GM18498 (cell line): ENCODE measurements around the gene FEM1C.

Source experiments
- ATAC-seq: cut with Tn5 transposase; IDR thresholded peaks from one replicate; pipeline ENCODE4 v1.9.1; 2021; ENCODE audit warnings: mild to moderate bottlenecking, moderate library complexity; ENCODE audit not compliant: unreplicated experiment

The FEM1C gene

GRCh38 chr5:115522832-115523403, 21.7 kb downstream of the FEM1C start:
- ATAC-seq: no peak

- no peak for ATAC-seq
These were observed 24.4 kb downstream of the FEM1C start for GRCh38 chr5:115520191-115520590.

- no peak for ATAC-seq
These were observed 28.2 kb downstream of the FEM1C start for GRCh38 chr5:115516372-115516771.

- no peak for ATAC-seq
These were observed 30.4 kb downstream of the FEM1C start for GRCh38 chr5:115514220-115514619.

DNA sequence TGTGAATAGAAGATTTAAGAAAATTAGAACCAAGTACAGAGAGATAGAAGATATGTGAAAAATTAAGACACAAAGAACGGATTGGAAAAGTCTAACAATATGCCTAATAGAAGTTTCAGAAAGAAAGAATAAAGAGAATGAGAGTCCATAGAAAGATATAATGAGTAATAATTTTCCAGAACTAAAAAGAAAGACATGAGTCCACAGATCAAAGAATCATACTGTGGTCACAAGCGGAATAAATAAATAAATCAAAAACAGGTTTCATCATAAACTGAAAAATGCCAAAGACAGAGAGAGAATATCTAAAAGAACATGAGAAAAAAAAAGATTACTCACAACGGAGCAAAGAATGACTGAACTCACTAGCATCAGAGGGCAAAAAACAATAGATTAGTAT, 32.9 kb downstream of the FEM1C start:
- ATAC-seq: no peak

GRCh38 chr5:115510145-115510645, 34.4 kb downstream of the FEM1C start:
- ATAC-seq: no peak

GRCh38 chr5:115509547-115509946, 35.0 kb downstream of the FEM1C start:
- ATAC-seq: no peak

DNA sequence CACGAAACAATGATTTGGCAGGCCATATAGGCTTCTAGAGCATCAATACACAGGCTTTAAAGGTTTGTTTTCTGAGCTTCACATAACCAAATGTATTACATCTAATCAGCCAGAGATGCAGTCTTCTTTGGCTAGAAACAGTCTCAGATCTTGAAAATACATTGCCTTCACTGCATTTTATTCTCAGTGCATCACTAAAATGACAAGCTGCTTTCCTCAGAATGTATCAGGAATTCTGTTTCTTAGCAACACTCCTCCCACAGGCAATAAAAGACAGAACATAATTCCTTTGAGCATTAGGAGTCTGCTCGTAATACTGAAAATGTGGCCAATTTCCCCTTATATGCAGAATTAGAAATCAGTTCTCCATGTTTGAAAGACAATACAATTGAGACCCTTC, 36.9 kb downstream of the FEM1C start:
- ATAC-seq: no peak

GRCh38 chr5:115503420-115503819, 41.2 kb downstream of the FEM1C start:
- ATAC-seq: no peak

DNA sequence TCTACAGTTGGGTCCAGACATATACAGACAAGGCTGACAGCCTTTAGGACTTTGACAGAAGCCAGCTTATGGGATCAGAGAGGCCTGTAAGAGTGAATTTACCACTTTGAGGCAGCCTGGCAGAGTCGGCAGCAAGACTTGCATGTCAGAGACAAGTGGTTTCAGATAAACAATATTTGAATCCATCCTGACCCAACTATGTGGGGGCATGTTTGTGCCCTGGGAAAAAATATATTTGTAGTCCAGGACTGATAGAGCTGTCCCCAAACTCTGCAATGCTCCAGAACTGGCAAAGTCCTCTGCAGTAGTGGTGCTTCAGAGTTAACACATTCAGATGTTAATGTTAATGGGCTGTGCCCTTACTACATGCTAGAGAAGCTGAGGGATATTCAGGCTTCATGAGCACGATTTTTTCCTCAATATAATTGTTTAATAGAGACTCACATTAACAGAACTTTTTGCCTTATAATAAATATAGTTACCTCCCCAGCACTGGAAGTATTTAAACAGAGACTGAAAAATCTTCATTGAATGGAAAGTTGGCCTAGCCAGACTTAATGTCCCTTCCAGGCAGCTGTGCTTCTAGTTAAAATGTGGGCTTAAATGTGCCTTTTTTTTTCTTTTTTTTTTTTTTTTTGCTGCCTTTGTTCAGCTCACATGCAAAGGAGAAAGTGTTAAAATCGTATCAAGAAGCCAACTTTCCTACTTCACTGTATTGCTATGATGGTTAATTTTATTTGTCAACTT, 42.9 kb downstream of the FEM1C start:
- ATAC-seq: no peak

- ATAC-seq: no peak
These were observed 44.4 kb downstream of the FEM1C start for GRCh38 chr5:115500225-115500624.

- ATAC-seq: no peak
These were observed 47.5 kb downstream of the FEM1C start for GRCh38 chr5:115496936-115497576.

DNA sequence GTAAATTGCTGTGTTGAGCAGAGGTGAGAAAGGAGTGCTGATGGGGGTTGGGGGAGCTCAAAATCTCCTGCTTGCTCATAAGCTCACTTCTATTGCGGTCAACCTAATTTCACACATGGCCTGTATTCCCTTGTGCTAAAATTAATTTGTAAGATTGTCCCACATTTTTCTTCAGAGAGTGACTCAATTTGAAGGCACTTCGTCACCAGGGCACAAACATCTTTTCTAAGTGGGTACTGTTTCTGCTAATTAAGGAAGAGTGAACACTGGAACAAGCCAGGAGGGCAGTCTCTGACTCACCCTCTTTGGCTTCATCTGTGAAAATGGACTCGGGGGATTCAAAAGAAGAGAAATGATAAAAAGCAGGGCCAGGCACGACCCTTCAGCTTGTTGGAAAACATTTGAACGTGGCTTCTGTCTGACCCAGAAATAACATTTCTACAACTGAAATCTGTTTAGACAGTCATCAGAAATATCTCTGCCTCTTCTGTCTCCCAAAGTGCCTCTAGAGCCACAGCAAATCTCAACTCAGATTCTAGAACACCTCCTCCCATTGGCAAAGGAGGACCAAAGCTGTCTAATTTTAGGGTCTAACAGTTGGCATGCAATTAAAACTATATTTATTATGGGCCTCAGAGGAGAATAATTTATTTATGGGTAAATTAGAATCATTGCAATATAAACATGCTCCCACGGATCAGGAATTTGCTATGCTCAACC, 49.8 kb downstream of the FEM1C start:
- no peak for ATAC-seq

GRCh38 chr5:115490596-115490995, 54.0 kb downstream of the FEM1C start:
- no peak for ATAC-seq

DNA sequence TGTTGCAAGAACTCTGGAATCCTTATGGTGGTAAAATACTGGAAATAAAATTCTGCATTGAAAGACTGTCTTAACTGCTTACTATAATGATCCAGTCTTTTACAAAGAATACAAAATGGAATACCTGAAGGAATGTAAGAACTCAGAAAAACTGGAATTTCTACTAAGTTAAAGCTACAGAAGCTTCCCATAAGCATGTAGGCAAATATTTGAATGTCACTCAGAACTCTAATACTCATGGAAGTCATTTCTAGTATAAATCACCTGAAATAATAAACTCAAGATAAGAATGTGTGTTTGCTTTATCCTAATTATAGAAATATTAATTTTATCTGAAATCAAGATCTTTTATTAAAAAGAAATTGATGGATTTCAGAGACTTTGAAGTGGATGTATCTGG, 54.8 kb downstream of the FEM1C start:
- ATAC-seq: no peak

DNA sequence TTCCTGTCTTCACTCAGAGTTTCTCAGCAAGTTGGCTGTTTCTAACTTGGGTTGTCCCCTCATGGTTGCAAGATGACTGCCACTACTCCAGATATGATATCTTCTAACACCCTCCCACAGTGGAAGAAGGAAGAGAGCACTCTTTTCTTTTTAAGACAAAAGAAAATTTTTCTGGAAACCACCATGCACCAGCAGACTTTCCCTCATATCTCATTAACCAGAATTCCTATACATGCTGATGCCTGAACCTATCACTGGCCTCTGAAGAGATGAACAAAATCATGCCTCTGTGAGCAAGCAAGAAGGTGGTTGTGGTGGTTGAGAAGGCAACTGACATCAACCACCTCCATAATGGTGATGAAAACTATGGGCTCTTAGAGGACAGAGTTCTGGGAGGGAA, 56.8 kb downstream of the FEM1C start:
- peak; percentile 60 for ATAC-seq

- no peak for ATAC-seq
These were observed 57.4 kb downstream of the FEM1C start for GRCh38 chr5:115487168-115487567.

DNA sequence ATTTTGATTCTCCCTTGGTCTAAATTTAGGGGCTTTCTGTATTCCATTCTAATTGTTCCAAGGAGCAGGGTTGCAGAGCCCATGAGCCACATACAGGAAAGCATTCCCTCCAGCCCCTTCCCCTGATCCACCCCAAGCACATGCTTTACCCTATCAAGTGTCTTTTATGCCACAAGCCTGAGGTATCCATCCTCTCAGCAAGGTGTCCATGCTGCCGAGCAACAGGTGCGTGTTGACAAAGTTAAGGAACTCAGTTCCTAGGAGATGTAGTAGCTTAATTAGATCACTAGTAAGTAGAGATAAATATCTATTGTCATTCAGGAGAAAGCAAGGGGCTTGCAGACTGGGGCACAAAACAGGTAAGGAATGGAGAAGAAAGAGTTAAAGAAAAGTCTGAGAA, 57.8 kb downstream of the FEM1C start:
- no peak for ATAC-seq

- peak; percentile 22 for ATAC-seq
These were observed 60.2 kb downstream of the FEM1C start for GRCh38 chr5:115484368-115484767.

GRCh38 chr5:115480900-115481299, 63.7 kb downstream of the FEM1C start:
- no peak for ATAC-seq

DNA sequence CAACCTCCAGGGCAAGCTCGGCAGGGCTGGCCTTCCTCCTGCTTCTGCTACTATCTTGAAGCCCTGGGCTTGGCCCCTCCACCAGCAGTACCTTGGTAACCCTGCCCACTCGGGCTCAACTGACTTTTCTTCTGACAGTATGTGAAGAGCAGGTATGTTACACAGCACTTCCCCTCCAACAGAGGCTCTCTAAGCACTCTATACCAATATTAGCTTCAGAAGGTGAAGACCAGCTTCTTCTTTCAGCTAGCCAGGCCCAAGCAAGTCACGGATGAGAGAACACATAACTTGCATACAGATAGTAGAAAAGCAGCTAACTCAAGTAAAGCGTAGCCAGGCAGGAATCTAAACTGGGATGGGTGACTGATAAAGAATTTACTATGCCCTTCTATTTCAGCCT, 64.3 kb downstream of the FEM1C start:
- ATAC-seq: no peak
